PC-9 (cell line): ENCODE measurements around the gene PPP2R5C.

Experiments
- EZH2 ChIP-seq: fragments of 200-600 bp; sonication (generic); IDR thresholded peaks from 2 replicates; pipeline ENCODE4 v1.8.0; 2017; ENCODE audit warnings: antibody characterized with exemption, low read depth
- TF ChIP-seq, protein P1 (sequence below): fragments of 200-600 bp; sonication (generic); conservative IDR thresholded peaks from 2 replicates; pipeline ENCODE4 v1.6.1; 2017; ENCODE audit warnings: mixed run types, antibody characterized with exemption, mild to moderate bottlenecking, moderate library complexity

DNA sequence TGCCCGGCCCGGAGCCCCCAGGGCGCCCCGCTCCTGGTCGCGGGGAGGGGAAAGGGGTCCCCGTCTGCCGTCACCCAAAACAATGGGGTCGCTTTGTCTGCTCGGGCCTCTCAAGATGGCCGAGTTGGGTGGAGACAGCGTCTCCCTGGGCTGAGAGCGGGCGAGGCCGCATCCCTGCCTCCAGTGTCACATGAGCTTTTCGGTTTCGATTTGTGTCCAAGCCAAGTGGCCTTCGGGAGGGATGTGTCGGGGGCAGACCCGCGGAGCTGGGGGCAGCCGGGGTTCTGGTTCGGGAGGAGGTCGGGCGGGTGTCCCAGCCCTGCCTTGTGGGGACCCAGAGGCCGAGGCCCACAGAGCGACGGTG, 203.7 kb downstream of the PPP2R5C start:
- TF ChIP-seq EZH2 = no peak
- TF ChIP-seq, protein P1, sequence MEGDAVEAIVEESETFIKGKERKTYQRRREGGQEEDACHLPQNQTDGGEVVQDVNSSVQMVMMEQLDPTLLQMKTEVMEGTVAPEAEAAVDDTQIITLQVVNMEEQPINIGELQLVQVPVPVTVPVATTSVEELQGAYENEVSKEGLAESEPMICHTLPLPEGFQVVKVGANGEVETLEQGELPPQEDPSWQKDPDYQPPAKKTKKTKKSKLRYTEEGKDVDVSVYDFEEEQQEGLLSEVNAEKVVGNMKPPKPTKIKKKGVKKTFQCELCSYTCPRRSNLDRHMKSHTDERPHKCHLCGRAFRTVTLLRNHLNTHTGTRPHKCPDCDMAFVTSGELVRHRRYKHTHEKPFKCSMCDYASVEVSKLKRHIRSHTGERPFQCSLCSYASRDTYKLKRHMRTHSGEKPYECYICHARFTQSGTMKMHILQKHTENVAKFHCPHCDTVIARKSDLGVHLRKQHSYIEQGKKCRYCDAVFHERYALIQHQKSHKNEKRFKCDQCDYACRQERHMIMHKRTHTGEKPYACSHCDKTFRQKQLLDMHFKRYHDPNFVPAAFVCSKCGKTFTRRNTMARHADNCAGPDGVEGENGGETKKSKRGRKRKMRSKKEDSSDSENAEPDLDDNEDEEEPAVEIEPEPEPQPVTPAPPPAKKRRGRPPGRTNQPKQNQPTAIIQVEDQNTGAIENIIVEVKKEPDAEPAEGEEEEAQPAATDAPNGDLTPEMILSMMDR = no peak
